ENCODE data around the gene OR10T2.

DNA sequence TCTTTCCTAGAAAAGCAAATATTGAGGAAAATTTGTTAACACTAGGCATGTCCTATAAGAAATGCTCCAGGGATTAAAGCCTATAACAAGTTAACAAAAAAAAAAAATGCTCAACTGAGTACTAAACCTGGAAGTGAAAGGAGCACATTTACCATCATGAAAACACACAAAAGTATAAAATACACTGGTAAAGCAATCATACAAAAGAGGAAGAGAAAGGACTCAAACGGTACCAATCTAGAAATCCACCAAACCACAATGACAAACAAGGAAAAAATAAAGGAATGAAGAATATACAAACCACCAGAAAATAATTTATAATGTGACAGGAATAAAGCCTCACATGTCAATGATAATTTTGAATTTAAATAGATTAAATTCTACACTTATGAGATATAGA lies 24.4 kb downstream of the OR10T2 start:
- TF ChIP-seq POLR2A (IDR thresholded peaks at IDR 0.05) = no peak
- TF ChIP-seq, protein P1, sequence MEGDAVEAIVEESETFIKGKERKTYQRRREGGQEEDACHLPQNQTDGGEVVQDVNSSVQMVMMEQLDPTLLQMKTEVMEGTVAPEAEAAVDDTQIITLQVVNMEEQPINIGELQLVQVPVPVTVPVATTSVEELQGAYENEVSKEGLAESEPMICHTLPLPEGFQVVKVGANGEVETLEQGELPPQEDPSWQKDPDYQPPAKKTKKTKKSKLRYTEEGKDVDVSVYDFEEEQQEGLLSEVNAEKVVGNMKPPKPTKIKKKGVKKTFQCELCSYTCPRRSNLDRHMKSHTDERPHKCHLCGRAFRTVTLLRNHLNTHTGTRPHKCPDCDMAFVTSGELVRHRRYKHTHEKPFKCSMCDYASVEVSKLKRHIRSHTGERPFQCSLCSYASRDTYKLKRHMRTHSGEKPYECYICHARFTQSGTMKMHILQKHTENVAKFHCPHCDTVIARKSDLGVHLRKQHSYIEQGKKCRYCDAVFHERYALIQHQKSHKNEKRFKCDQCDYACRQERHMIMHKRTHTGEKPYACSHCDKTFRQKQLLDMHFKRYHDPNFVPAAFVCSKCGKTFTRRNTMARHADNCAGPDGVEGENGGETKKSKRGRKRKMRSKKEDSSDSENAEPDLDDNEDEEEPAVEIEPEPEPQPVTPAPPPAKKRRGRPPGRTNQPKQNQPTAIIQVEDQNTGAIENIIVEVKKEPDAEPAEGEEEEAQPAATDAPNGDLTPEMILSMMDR (IDR thresholded peaks at IDR 0.05 in 4 of 5, conservative IDR thresholded peaks at IDR 0.05 in 1 of 5) = no peak
